ENCODE data around the gene CD200R1L. TPM values are rescaled to one million over a fixed set of nuclear protein-coding genes. Genes with fewer than 3 reads are reported as not detected.

Gene CD200R1L
- total and polyA plus RNA-seq, 2 experiments from 2014 or later, result not detected

DNA sequence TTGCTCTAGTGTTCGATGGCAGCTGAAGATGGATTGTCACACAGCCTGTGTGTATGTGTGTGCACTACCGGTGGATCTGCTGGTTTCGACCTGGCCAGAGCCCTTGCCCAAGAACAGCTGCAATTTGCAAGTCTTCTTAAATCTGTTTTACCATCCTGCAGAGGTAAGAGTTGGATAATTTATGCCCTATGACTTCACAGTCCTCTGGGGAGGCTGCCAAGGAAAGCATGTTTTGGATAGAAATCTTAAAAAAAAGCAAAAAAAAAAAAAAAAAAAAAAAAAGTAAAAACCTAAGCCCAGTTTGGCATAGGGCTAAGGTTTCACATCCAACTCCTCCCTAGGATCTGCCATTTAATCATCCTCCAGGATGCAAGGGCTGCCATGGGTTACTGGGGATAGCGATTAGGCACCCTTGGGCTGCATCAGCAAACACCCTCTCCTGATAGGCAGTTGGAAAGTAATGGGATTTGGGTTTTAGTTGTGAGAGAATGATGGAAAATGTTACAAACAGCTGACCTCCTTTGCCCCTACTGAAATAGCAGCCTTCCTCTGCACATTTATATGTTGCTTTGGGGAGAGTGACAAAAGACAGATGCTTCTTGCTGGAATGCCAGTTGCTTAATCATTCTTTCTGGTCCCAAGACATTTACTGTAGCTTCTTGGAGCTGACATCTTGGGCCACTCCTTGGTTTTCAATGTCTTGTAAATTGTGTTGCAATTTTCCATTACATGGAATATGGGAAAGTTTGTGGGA is 35.4 kb downstream of the CD200R1L start:
- Histone ChIP-seq H2AFZ (no peak overlapping the region; the same call in 1 of the 2 replicates), H3K4me3 (no peak overlapping the region)

GRCh38 chr3:112810561-112810960 is 36.1 kb downstream of the CD200R1L start:
- H3K27me3 ChIP-seq (ENCODE audit: insufficient read depth), result no peaks in the 10 kb centered on the region
- H3K9me3 Mint-ChIP-seq, result no peaks in the 10 kb centered on the region
- no peaks in the 10 kb centered on the region for H3K9me2 ChIP-seq (ENCODE audit: insufficient read depth)
- H3K4me1 Mint-ChIP-seq, result peaks cover 9% of the 10 kb centered on the region
- no peaks in the 10 kb centered on the region for H3F3A ChIP-seq (replicated peaks; ENCODE audit: low read depth)
- no peak overlapping the region for H3K27ac ChIP-seq (ENCODE audit: low read depth)
- H3K36me3 ChIP-seq (ENCODE audit: insufficient read depth), result no peaks in the 10 kb centered on the region
- H3K79me2 ChIP-seq (replicated peaks; ENCODE audit: insufficient read depth), result no peaks in the 10 kb centered on the region
- no peaks in the 10 kb centered on the region for H3K36me3 Mint-ChIP-seq (ENCODE audit: low read depth)
- peaks cover 8% of the 10 kb centered on the region for H3K4me1 ChIP-seq (ENCODE audit: insufficient read depth)
- H2AFZ ChIP-seq, result no peak overlapping the region; the same call in 1 of the 2 replicates
- DNase-seq (ENCODE audit: low spot score), result no peak
- H4K20me1 ChIP-seq (replicated peaks; ENCODE audit: insufficient read depth), result no peaks in the 10 kb centered on the region
- no peak overlapping the region for H3K4me3 ChIP-seq
- ATAC-seq, result no peak
- H3K4me3 Mint-ChIP-seq, result no peak overlapping the region
- H3K4me2 ChIP-seq, result no peak overlapping the region
- no peaks in the 10 kb centered on the region for H3K27me3 Mint-ChIP-seq (ENCODE audit: insufficient read depth, low read depth, poor library complexity)
- H3K27ac Mint-ChIP-seq, result no peak overlapping the region
- TF ChIP-seq, protein P1, sequence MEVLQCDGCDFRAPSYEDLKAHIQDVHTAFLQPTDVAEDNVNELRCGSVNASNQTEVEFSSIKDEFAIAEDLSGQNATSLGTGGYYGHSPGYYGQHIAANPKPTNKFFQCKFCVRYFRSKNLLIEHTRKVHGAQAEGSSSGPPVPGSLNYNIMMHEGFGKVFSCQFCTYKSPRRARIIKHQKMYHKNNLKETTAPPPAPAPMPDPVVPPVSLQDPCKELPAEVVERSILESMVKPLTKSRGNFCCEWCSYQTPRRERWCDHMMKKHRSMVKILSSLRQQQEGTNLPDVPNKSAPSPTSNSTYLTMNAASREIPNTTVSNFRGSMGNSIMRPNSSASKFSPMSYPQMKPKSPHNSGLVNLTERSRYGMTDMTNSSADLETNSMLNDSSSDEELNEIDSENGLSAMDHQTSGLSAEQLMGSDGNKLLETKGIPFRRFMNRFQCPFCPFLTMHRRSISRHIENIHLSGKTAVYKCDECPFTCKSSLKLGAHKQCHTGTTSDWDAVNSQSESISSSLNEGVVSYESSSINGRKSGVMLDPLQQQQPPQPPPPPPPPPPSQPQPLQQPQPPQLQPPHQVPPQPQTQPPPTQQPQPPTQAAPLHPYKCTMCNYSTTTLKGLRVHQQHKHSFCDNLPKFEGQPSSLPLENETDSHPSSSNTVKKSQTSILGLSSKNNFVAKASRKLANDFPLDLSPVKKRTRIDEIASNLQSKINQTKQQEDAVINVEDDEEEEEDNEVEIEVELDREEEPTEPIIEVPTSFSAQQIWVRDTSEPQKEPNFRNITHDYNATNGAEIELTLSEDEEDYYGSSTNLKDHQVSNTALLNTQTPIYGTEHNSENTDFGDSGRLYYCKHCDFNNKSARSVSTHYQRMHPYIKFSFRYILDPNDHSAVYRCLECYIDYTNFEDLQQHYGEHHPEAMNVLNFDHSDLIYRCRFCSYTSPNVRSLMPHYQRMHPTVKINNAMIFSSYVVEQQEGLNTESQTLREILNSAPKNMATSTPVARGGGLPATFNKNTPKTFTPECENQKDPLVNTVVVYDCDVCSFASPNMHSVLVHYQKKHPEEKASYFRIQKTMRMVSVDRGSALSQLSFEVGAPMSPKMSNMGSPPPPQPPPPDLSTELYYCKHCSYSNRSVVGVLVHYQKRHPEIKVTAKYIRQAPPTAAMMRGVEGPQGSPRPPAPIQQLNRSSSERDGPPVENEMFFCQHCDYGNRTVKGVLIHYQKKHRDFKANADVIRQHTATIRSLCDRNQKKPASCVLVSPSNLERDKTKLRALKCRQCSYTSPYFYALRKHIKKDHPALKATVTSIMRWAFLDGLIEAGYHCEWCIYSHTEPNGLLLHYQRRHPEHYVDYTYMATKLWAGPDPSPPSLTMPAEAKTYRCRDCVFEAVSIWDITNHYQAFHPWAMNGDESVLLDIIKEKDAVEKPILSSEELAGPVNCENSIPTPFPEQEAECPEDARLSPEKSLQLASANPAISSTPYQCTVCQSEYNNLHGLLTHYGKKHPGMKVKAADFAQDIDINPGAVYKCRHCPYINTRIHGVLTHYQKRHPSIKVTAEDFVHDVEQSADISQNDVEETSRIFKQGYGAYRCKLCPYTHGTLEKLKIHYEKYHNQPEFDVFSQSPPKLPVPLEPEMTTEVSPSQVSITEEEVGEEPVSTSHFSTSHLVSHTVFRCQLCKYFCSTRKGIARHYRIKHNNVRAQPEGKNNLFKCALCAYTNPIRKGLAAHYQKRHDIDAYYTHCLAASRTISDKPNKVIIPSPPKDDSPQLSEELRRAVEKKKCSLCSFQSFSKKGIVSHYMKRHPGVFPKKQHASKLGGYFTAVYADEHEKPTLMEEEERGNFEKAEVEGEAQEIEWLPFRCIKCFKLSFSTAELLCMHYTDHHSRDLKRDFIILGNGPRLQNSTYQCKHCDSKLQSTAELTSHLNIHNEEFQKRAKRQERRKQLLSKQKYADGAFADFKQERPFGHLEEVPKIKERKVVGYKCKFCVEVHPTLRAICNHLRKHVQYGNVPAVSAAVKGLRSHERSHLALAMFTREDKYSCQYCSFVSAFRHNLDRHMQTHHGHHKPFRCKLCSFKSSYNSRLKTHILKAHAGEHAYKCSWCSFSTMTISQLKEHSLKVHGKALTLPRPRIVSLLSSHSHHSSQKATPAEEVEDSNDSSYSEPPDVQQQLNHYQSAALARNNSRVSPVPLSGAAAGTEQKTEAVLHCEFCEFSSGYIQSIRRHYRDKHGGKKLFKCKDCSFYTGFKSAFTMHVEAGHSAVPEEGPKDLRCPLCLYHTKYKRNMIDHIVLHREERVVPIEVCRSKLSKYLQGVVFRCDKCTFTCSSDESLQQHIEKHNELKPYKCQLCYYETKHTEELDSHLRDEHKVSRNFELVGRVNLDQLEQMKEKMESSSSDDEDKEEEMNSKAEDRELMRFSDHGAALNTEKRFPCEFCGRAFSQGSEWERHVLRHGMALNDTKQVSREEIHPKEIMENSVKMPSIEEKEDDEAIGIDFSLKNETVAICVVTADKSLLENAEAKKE (CRISPR knock-in tag; IDR thresholded peaks at IDR 0.05), result no peak
- no peak for TF ChIP-seq STAT1 (IDR thresholded peaks at IDR 0.05; ENCODE audit: unreplicated experiment)
- TF ChIP-seq NANOG (IDR thresholded peaks at IDR 0.05; ENCODE audit: borderline replicate concordance), result no peak
- TF ChIP-seq EZH2phosphoT487 (IDR thresholded peaks at IDR 0.05; ENCODE audit: unreplicated experiment), result no peak
- TF ChIP-seq POLR2AphosphoS5 (IDR thresholded peaks at IDR 0.05; ENCODE audit: low read depth), result no peak
- TF ChIP-seq ZNF331 (CRISPR knock-in tag; IDR thresholded peaks at IDR 0.05; ENCODE audit: low read depth), result no peak

More for the DNA sequence above, 35.4 kb downstream of the CD200R1L start:
- Mint-ChIP-seq H3K4me1 (peaks cover 9% of the 10 kb centered on the region), H3K27me3 (ENCODE audit: insufficient read depth, low read depth, poor library complexity) (no peaks in the 10 kb centered on the region), H3K9me3 (no peaks in the 10 kb centered on the region), H3K4me3 (no peak overlapping the region), H3K36me3 (ENCODE audit: low read depth) (no peaks in the 10 kb centered on the region), H3K27ac (no peak overlapping the region)
- peaks cover 8% of the 10 kb centered on the region for H3K4me1 ChIP-seq (ENCODE audit: insufficient read depth)
- H3K4me2 ChIP-seq, result no peak overlapping the region
- no peaks in the 10 kb centered on the region for H3K27me3 ChIP-seq (ENCODE audit: insufficient read depth)
- H3K27ac ChIP-seq (ENCODE audit: low read depth), result no peak overlapping the region
- H4K20me1 ChIP-seq (replicated peaks; ENCODE audit: insufficient read depth), result no peaks in the 10 kb centered on the region
- no peak for TF ChIP-seq NANOG (IDR thresholded peaks at IDR 0.05; ENCODE audit: borderline replicate concordance)
- no peak for TF ChIP-seq JUNB (IDR thresholded peaks at IDR 0.05; ENCODE audit: unreplicated experiment)
- no peak for TF ChIP-seq CREB1 (CRISPR knock-in tag; IDR thresholded peaks at IDR 0.05; ENCODE audit: low read depth)
- no peak for TF ChIP-seq POLR2AphosphoS5 (IDR thresholded peaks at IDR 0.05; ENCODE audit: low read depth)
- TF ChIP-seq, protein P2, sequence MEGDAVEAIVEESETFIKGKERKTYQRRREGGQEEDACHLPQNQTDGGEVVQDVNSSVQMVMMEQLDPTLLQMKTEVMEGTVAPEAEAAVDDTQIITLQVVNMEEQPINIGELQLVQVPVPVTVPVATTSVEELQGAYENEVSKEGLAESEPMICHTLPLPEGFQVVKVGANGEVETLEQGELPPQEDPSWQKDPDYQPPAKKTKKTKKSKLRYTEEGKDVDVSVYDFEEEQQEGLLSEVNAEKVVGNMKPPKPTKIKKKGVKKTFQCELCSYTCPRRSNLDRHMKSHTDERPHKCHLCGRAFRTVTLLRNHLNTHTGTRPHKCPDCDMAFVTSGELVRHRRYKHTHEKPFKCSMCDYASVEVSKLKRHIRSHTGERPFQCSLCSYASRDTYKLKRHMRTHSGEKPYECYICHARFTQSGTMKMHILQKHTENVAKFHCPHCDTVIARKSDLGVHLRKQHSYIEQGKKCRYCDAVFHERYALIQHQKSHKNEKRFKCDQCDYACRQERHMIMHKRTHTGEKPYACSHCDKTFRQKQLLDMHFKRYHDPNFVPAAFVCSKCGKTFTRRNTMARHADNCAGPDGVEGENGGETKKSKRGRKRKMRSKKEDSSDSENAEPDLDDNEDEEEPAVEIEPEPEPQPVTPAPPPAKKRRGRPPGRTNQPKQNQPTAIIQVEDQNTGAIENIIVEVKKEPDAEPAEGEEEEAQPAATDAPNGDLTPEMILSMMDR (conservative IDR thresholded peaks at IDR 0.05; ENCODE audit: low read depth in 2 of 2), result no peak
- no peaks in the 10 kb centered on the region for H3F3A ChIP-seq (replicated peaks; ENCODE audit: low read depth)
- no peaks in the 10 kb centered on the region for H3K9me2 ChIP-seq (ENCODE audit: insufficient read depth)
- no peaks in the 10 kb centered on the region for H3K79me2 ChIP-seq (replicated peaks; ENCODE audit: insufficient read depth)
- ATAC-seq (no peak), DNase-seq (ENCODE audit: low spot score) (no peak)
- H3K36me3 ChIP-seq (ENCODE audit: insufficient read depth), result no peaks in the 10 kb centered on the region
